HepG2 (cell line): ENCODE results near the gene PDGFRB. TPM values are rescaled to one million over a fixed set of nuclear protein-coding genes. Genes with fewer than 3 reads are reported as not detected.

Experiments
- ATF1 ChIP-seq: IDR thresholded peaks from 2 replicates; pipeline ENCODE4 v1.6.1; 2016; ENCODE audit warnings: mild to moderate bottlenecking, control low read depth
- CEBPG ChIP-seq: IDR thresholded peaks from 2 replicates; pipeline ENCODE4 v1.6.1; 2016
- GABPA ChIP-seq, 2 experiments: IDR thresholded peaks; 2 replicates each; pipeline ENCODE4 v1.6.1; 2011 to 2016; ENCODE audit warnings: low read depth in 2 of 2, low read length in 1 of 2, missing biosample characterization in 1 of 2, missing genetic modification characterization in 1 of 2
- HBP1 ChIP-seq: IDR thresholded peaks from 2 replicates; pipeline ENCODE4 v1.6.1; 2016; ENCODE audit warnings: low read depth, control low read depth
- HMG20B ChIP-seq: conservative IDR thresholded peaks from 2 replicates; pipeline ENCODE4 v1.6.1; 2016; ENCODE audit warnings: missing genetic modification reagents, missing compliant biosample characterization
- HMGXB3 ChIP-seq: sonication (generic); formaldehyde crosslinking; IDR thresholded peaks from 2 replicates; pipeline ENCODE4 v1.4.0; 2020; ENCODE audit warnings: missing genetic modification reagents, borderline replicate concordance
- HOXA5 ChIP-seq: sonication (generic); formaldehyde crosslinking; IDR thresholded peaks from 2 replicates; pipeline ENCODE4 v1.4.0; 2020; ENCODE audit warnings: missing genetic modification reagents
- MAZ ChIP-seq, 2 experiments: sonication (generic) in 1 of 2; formaldehyde crosslinking in 1 of 2; IDR thresholded peaks; 2 replicates each; pipeline versions ENCODE4 v1.5.0 to v1.6.1; 2012 to 2020; ENCODE audit warnings: low read depth in 2 of 2, mild to moderate bottlenecking in 2 of 2, borderline replicate concordance in 1 of 2, improper control_type of control experiment in 1 of 2, low read length in 1 of 2, missing genetic modification reagents in 1 of 2, moderate library complexity in 1 of 2
- MEIS2 ChIP-seq: sonication (generic); formaldehyde crosslinking; IDR thresholded peaks from 2 replicates; pipeline ENCODE4 v1.9.0; 2021; ENCODE audit warnings: mild to moderate bottlenecking, missing genetic modification reagents
- MXD4 ChIP-seq: IDR thresholded peaks from 2 replicates; pipeline ENCODE4 v1.6.1; 2016; ENCODE audit warnings: mild to moderate bottlenecking, missing biosample characterization, missing genetic modification reagents
- PAX8 ChIP-seq: sonication (generic); formaldehyde crosslinking; IDR thresholded peaks from 2 replicates; pipeline ENCODE4 v1.8.0; 2022; ENCODE audit warnings: mild to moderate bottlenecking, missing genetic modification reagents, borderline replicate concordance
- PHF5A ChIP-seq: IDR thresholded peaks from one replicate; pipeline ENCODE4 v1.6.1; 2018; ENCODE audit warnings: low read depth, missing genetic modification reagents; ENCODE audit not compliant: unreplicated experiment
- RARA ChIP-seq: IDR thresholded peaks from 2 replicates; pipeline ENCODE4 v1.6.1; 2016; ENCODE audit warnings: missing genetic modification reagents, missing compliant biosample characterization
- TBL1XR1 ChIP-seq: fragments of 150-350 bp; IDR thresholded peaks from 2 replicates; pipeline ENCODE4 v1.6.1; 2014; ENCODE audit warnings: borderline replicate concordance, low read length; ENCODE audit not compliant: partially characterized antibody
- ZBTB33 ChIP-seq: sonication (generic); formaldehyde crosslinking; IDR thresholded peaks from 2 replicates; pipeline ENCODE4 v1.4.0; 2020; ENCODE audit warnings: missing genetic modification reagents
- ZNF335 ChIP-seq: sonication (generic); formaldehyde crosslinking; IDR thresholded peaks from 2 replicates; pipeline ENCODE4 v1.4.0; 2020; ENCODE audit warnings: missing genetic modification reagents
- ZNF577 ChIP-seq: sonication (generic); formaldehyde crosslinking; IDR thresholded peaks from 2 replicates; pipeline ENCODE4 v1.4.0; 2020; ENCODE audit warnings: mild to moderate bottlenecking, low read depth, missing genetic modification reagents, borderline replicate concordance
- ZNF629 ChIP-seq: sonication (generic); formaldehyde crosslinking; conservative IDR thresholded peaks from 2 replicates; pipeline ENCODE4 v1.5.0; 2020; ENCODE audit warnings: missing genetic modification reagents
- ZNF644 ChIP-seq: IDR thresholded peaks from 2 replicates; pipeline ENCODE4 v1.6.1; 2016; ENCODE audit warnings: low read depth
- ZNF740 ChIP-seq: sonication (generic); formaldehyde crosslinking; IDR thresholded peaks from 2 replicates; pipeline ENCODE4 v1.4.0; 2020; ENCODE audit warnings: missing genetic modification reagents
- ZNF788 ChIP-seq: sonication (generic); formaldehyde crosslinking; IDR thresholded peaks from 2 replicates; pipeline ENCODE4 v1.5.0; 2020; ENCODE audit warnings: mild to moderate bottlenecking, missing genetic modification reagents, borderline replicate concordance
- polyA plus RNA-seq, 8 experiments: library from polyadenylated mRNA; depleted of rRNA in 3 of 8; stranded (reverse) in 7 of 8; unstranded in 1 of 8; fragments of >200 nt; fragmentation: Illumina TruSeq in 4 of 8; extraction: Trizol in 4 of 8; gene quantifications; 2 replicates each; pipeline versions ENCODE4 v1.2.1 to v1.2.3, GENCODE V29; 2011 to 2016; ENCODE audit warnings: low read depth in 4 of 8, missing spikeins in 1 of 8, mixed read lengths in 1 of 8; ENCODE audit not compliant: insufficient read depth in 1 of 8
- total RNA-seq, 5 experiments: library from RNA; depleted of rRNA; stranded (reverse); fragments of >200 nt; fragmentation: Illumina TruSeq; extraction: Trizol; gene quantifications; 2 replicates each; pipeline ENCODE4 v1.2.3, GENCODE V29; 2016; ENCODE audit warnings: low read depth in 1 of 5

Gene PDGFRB
- total and polyA plus RNA-seq, 2 of the 13 experiments (the other 11 are each of a cell fraction or from before 2014, with no cell fraction given), result 4.0 to 21.0 TPM

- TF ChIP-seq ZNF740 (CRISPR knock-in tag), result peak; percentile 55; the same call in 1 of the 2 replicates
- TF ChIP-seq ZNF577 (CRISPR knock-in tag), result no peak
- TF ChIP-seq ZNF788 (CRISPR knock-in tag), result peak; percentile 81; the same call in 1 of the 2 replicates
- TF ChIP-seq HMG20B (CRISPR knock-in tag), result peak; percentile 92
- TF ChIP-seq ZNF629, result no peak
- TF ChIP-seq TBL1XR1, result peak; percentile 19
- 0 out of 2 replicates have a peak, but pooled peaks have one; percentile 27 for TF ChIP-seq MXD4 (CRISPR knock-in tag)
- TF ChIP-seq ZBTB33 (CRISPR knock-in tag), result 0 out of 2 replicates have a peak, but pooled peaks have one; percentile 5
- TF ChIP-seq PAX8 (CRISPR knock-in tag), result 0 out of 2 replicates have a peak, but pooled peaks have one; percentile 40
- TF ChIP-seq HMGXB3 (CRISPR knock-in tag), result peak; percentile 83
- TF ChIP-seq MAZ (IDR thresholded peaks at IDR 0.05; ENCODE audit: borderline replicate concordance, low read depth, low read length), result peak; percentile 86; the same call in 1 of the 2 replicates
- TF ChIP-seq MAZ (CRISPR knock-in tag; IDR thresholded peaks at IDR 0.05; ENCODE audit: low read depth), result peak; percentile 72
- peak; percentile 71 for TF ChIP-seq HBP1 (CRISPR knock-in tag)
- TF ChIP-seq ZNF644 (CRISPR knock-in tag), result peak; percentile 38; the same call in 1 of the 2 replicates
- TF ChIP-seq GABPA (IDR thresholded peaks at IDR 0.05; ENCODE audit: low read depth, low read length), result no peak
- peak; percentile 73 for TF ChIP-seq GABPA (CRISPR knock-in tag; IDR thresholded peaks at IDR 0.05; ENCODE audit: low read depth)
- peak; percentile 79 for TF ChIP-seq RARA (CRISPR knock-in tag)
- TF ChIP-seq CEBPG (CRISPR knock-in tag), result peak; percentile 80
- peak; percentile 58 for TF ChIP-seq ZNF335 (CRISPR knock-in tag)
- TF ChIP-seq HOXA5 (CRISPR knock-in tag), result peak; percentile 68; the same call in 1 of the 2 replicates
- peak; percentile 97 for TF ChIP-seq MEIS2 (CRISPR knock-in tag)
- peak; percentile 62 for TF ChIP-seq PHF5A
- no peak for TF ChIP-seq ATF1
These were observed 18.3 kb downstream of the PDGFRB start (continued) for GRCh38 chr5:150137168-150137957.
